DND-41 (cell line): ENCODE data around the gene RTN4IP1.

ENCODE experiments used
- ATAC-seq: fragments of 200-7000 bp; cut with Tn5 transposase; 3 replicates; pipeline ENCODE4 v1.9.1; 2021; ENCODE audit warnings: low read depth; ENCODE audit not compliant: insufficient read depth
- DNase-seq: peaks from one replicate; pipeline ENCODE4 v3.0.0-alpha.2; 2020
- H2AFZ ChIP-seq: 2 replicates; pipeline ENCODE4 v1.6.0; 2012; ENCODE audit warnings: low read depth, low read length
- H3K27ac ChIP-seq: 2 replicates; pipeline ENCODE4 v1.5.1; 2012; ENCODE audit warnings: low read length, inconsistent platforms
- H3K27me3 ChIP-seq: fragments of 200-600 bp; sonication (generic); 2 replicates; pipeline ENCODE4 v1.6.0; 2012; ENCODE audit warnings: low read length, mild to moderate bottlenecking, inconsistent platforms; ENCODE audit not compliant: insufficient read depth, poor library complexity
- H3K36me3 ChIP-seq: 2 replicates; pipeline ENCODE4 v1.5.1; 2012; ENCODE audit warnings: low read length, inconsistent platforms; ENCODE audit not compliant: insufficient read depth
- H3K4me1 ChIP-seq: 2 replicates; pipeline ENCODE4 v1.5.1; 2012; ENCODE audit warnings: mild to moderate bottlenecking, low read length; ENCODE audit not compliant: insufficient read depth
- H3K4me2 ChIP-seq: 2 replicates; pipeline ENCODE4 v1.6.0; 2012; ENCODE audit warnings: mild to moderate bottlenecking, moderate library complexity, low read length, inconsistent platforms; ENCODE audit not compliant: insufficient read depth
- H3K4me3 ChIP-seq, 2 experiments: fragments of 200-600 bp in 1 of 2; shearing (Covaris generic) in 1 of 2; 2 replicates each; pipeline ENCODE4 v1.5.1; 2012 to 2016; ENCODE audit warnings: inconsistent platforms in 2 of 2, low read length in 2 of 2, mild to moderate bottlenecking in 2 of 2, low read depth in 1 of 2, moderate library complexity in 1 of 2
- H3K79me2 ChIP-seq: 2 replicates; pipeline ENCODE4 v1.6.0; 2012; ENCODE audit warnings: low read length, inconsistent platforms; ENCODE audit not compliant: insufficient read depth
- H3K9ac ChIP-seq: 2 replicates; pipeline ENCODE4 v1.6.0; 2012; ENCODE audit warnings: low read depth, mild to moderate bottlenecking, inconsistent platforms, low read length, moderate library complexity
- H3K9me3 ChIP-seq: 2 replicates; pipeline ENCODE4 v1.5.1; 2012; ENCODE audit warnings: low read length, moderate library complexity, mild to moderate bottlenecking, inconsistent platforms; ENCODE audit not compliant: insufficient read depth, severe bottlenecking
- H4K20me1 ChIP-seq: 2 replicates; pipeline ENCODE4 v1.6.0; 2012; ENCODE audit warnings: low read length; ENCODE audit not compliant: insufficient read depth
- CTCF ChIP-seq: IDR thresholded peaks from 2 replicates; pipeline ENCODE4 v1.5.1; 2012; ENCODE audit warnings: borderline replicate concordance, low read length, moderate library complexity, mild to moderate bottlenecking; ENCODE audit not compliant: poor library complexity, severe bottlenecking; ENCODE audit errors: extremely low read depth
- EZH2 ChIP-seq: IDR thresholded peaks from 3 replicates; pipeline ENCODE4 v1.6.1; 2012; ENCODE audit warnings: borderline replicate concordance, low read depth, mild to moderate bottlenecking, moderate library complexity, low read length, inconsistent platforms; ENCODE audit not compliant: severe bottlenecking

Gene RTN4IP1

GRCh38 chr6:106617857-106618256 lies 11.4 kb downstream of the RTN4IP1 start:
- TF ChIP-seq EZH2: no peak
- TF ChIP-seq CTCF: no peak
- no peaks in the 10 kb centered on the region for H3K79me2 ChIP-seq
- H3K4me3 ChIP-seq: no peak overlapping the region
- no peaks in the 10 kb centered on the region for H3K4me1 ChIP-seq
- peaks cover 11% of the 10 kb centered on the region; the same call in 1 of the 2 replicates for H3K36me3 ChIP-seq
- DNase-seq (no peak), ATAC-seq (no peak)
- H3K9ac ChIP-seq: no peak overlapping the region
- H2AFZ ChIP-seq: no peak overlapping the region
- H3K9me3 ChIP-seq: no peaks in the 10 kb centered on the region
- no peaks in the 10 kb centered on the region for H3K27me3 ChIP-seq
- no peaks in the 10 kb centered on the region for H4K20me1 ChIP-seq
- no peak overlapping the region for H3K27ac ChIP-seq
- H3K4me2 ChIP-seq: no peak overlapping the region

GRCh38 chr6:106617302-106617701 lies 12.0 kb downstream of the RTN4IP1 start:
- ATAC-seq (no peak), DNase-seq (no peak)
- no peak overlapping the region for H3K27ac ChIP-seq
- H3K79me2 ChIP-seq: no peaks in the 10 kb centered on the region
- no peaks in the 10 kb centered on the region for H3K4me1 ChIP-seq
- no peaks in the 10 kb centered on the region for H3K27me3 ChIP-seq
- H3K4me3 ChIP-seq: no peak overlapping the region
- no peak overlapping the region for H3K4me2 ChIP-seq
- H3K9me3 ChIP-seq: no peaks in the 10 kb centered on the region
- no peak overlapping the region for H2AFZ ChIP-seq
- no peaks in the 10 kb centered on the region for H4K20me1 ChIP-seq
- peaks cover 6% of the 10 kb centered on the region; the same call in 1 of the 2 replicates for H3K36me3 ChIP-seq
- TF ChIP-seq CTCF (no peak), EZH2 (no peak)
- H3K9ac ChIP-seq: no peak overlapping the region

- H3K4me2 ChIP-seq: no peak overlapping the region
- no peaks in the 10 kb centered on the region for H3K9me3 ChIP-seq
- DNase-seq: no peak
- no peaks in the 10 kb centered on the region for H3K27me3 ChIP-seq
- ATAC-seq: no peak
- TF ChIP-seq CTCF: no peak
- TF ChIP-seq EZH2: no peak
- no peak overlapping the region for H2AFZ ChIP-seq
- no peak overlapping the region for H3K9ac ChIP-seq
- H4K20me1 ChIP-seq: no peaks in the 10 kb centered on the region
- H3K36me3 ChIP-seq: peaks cover 5% of the 10 kb centered on the region; the same call in 1 of the 2 replicates
- no peaks in the 10 kb centered on the region for H3K4me1 ChIP-seq
- no peak overlapping the region for H3K4me3 ChIP-seq
- no peak overlapping the region for H3K27ac ChIP-seq
- H3K79me2 ChIP-seq: no peaks in the 10 kb centered on the region
Measured at GRCh38 chr6:106614592-106615257, 14.6 kb downstream of the RTN4IP1 start.

- Histone ChIP-seq H3K4me1 (no peaks in the 10 kb centered on the region), H2AFZ (no peak overlapping the region), H3K9me3 (no peaks in the 10 kb centered on the region), H3K36me3 (peaks cover 5% of the 10 kb centered on the region; the same call in 1 of the 2 replicates), H3K79me2 (no peaks in the 10 kb centered on the region), H3K27me3 (no peaks in the 10 kb centered on the region), H4K20me1 (no peaks in the 10 kb centered on the region), H3K4me2 (no peak overlapping the region), H3K27ac (no peak overlapping the region), H3K4me3 (no peak overlapping the region), H3K9ac (no peak overlapping the region)
- no peak for TF ChIP-seq EZH2
- no peak for TF ChIP-seq CTCF
- DNase-seq (no peak), ATAC-seq (no peak)
Measured at GRCh38 chr6:106614166-106614565, 15.1 kb downstream of the RTN4IP1 start.
